ENCODE measurements around the gene TRIM2.

DNA sequence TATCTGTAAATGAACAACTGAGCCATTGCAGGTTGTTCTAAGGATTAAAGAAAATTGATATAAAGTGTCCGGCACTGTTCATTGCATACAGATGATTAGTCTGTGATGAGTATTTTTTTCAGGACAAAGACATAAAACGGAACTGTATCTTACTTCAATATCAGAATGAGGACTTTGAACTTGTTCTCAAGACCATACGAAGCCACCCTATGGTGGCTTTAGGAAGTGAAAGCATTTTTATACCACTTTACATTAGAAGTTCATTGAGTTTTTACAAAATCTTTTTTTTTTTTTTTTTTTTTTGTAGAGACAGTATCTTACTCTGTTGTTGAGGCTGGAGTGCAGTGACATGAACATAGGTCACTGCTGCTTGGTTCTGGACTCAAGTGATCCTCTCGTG, 45.2 kb upstream of the TRIM2 start:
- TF ChIP-seq POLR2AphosphoS5 (IDR thresholded peaks at IDR 0.05; ENCODE audit: low read depth, low read length): no peak
- TF ChIP-seq, protein P1, sequence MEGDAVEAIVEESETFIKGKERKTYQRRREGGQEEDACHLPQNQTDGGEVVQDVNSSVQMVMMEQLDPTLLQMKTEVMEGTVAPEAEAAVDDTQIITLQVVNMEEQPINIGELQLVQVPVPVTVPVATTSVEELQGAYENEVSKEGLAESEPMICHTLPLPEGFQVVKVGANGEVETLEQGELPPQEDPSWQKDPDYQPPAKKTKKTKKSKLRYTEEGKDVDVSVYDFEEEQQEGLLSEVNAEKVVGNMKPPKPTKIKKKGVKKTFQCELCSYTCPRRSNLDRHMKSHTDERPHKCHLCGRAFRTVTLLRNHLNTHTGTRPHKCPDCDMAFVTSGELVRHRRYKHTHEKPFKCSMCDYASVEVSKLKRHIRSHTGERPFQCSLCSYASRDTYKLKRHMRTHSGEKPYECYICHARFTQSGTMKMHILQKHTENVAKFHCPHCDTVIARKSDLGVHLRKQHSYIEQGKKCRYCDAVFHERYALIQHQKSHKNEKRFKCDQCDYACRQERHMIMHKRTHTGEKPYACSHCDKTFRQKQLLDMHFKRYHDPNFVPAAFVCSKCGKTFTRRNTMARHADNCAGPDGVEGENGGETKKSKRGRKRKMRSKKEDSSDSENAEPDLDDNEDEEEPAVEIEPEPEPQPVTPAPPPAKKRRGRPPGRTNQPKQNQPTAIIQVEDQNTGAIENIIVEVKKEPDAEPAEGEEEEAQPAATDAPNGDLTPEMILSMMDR (IDR thresholded peaks at IDR 0.05): peak; percentile 41
- TF ChIP-seq RFX5 (IDR thresholded peaks at IDR 0.05; ENCODE audit: low read length): no peak
- TF ChIP-seq, protein P2, sequence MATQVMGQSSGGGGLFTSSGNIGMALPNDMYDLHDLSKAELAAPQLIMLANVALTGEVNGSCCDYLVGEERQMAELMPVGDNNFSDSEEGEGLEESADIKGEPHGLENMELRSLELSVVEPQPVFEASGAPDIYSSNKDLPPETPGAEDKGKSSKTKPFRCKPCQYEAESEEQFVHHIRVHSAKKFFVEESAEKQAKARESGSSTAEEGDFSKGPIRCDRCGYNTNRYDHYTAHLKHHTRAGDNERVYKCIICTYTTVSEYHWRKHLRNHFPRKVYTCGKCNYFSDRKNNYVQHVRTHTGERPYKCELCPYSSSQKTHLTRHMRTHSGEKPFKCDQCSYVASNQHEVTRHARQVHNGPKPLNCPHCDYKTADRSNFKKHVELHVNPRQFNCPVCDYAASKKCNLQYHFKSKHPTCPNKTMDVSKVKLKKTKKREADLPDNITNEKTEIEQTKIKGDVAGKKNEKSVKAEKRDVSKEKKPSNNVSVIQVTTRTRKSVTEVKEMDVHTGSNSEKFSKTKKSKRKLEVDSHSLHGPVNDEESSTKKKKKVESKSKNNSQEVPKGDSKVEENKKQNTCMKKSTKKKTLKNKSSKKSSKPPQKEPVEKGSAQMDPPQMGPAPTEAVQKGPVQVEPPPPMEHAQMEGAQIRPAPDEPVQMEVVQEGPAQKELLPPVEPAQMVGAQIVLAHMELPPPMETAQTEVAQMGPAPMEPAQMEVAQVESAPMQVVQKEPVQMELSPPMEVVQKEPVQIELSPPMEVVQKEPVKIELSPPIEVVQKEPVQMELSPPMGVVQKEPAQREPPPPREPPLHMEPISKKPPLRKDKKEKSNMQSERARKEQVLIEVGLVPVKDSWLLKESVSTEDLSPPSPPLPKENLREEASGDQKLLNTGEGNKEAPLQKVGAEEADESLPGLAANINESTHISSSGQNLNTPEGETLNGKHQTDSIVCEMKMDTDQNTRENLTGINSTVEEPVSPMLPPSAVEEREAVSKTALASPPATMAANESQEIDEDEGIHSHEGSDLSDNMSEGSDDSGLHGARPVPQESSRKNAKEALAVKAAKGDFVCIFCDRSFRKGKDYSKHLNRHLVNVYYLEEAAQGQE (IDR thresholded peaks at IDR 0.05; ENCODE audit: low read depth, low read length): no peak
- TF ChIP-seq, protein P3, sequence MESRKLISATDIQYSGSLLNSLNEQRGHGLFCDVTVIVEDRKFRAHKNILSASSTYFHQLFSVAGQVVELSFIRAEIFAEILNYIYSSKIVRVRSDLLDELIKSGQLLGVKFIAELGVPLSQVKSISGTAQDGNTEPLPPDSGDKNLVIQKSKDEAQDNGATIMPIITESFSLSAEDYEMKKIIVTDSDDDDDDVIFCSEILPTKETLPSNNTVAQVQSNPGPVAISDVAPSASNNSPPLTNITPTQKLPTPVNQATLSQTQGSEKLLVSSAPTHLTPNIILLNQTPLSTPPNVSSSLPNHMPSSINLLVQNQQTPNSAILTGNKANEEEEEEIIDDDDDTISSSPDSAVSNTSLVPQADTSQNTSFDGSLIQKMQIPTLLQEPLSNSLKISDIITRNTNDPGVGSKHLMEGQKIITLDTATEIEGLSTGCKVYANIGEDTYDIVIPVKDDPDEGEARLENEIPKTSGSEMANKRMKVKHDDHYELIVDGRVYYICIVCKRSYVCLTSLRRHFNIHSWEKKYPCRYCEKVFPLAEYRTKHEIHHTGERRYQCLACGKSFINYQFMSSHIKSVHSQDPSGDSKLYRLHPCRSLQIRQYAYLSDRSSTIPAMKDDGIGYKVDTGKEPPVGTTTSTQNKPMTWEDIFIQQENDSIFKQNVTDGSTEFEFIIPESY (IDR thresholded peaks at IDR 0.05; ENCODE audit: borderline replicate concordance, low read depth): no peak
- TF ChIP-seq, protein P4, sequence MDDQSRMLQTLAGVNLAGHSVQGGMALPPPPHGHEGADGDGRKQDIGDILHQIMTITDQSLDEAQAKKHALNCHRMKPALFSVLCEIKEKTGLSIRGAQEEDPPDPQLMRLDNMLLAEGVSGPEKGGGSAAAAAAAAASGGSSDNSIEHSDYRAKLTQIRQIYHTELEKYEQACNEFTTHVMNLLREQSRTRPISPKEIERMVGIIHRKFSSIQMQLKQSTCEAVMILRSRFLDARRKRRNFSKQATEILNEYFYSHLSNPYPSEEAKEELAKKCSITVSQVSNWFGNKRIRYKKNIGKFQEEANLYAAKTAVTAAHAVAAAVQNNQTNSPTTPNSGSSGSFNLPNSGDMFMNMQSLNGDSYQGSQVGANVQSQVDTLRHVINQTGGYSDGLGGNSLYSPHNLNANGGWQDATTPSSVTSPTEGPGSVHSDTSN (IDR thresholded peaks at IDR 0.05): no peak
- no peak for TF ChIP-seq TEAD4 (IDR thresholded peaks at IDR 0.05; ENCODE audit: borderline replicate concordance, insufficient read depth)
- no peak for TF ChIP-seq JUND (IDR thresholded peaks at IDR 0.05)
